Left cardiac atrium (tissue), 4 donors: ENCODE results near the gene BPIFA3. TPM values are rescaled to one million over a fixed set of nuclear protein-coding genes. Genes with fewer than 3 reads are reported as not detected.
"Not testable (repeated sequence)": the region's sequence is repeated elsewhere in the genome, so short reads cannot be mapped to it uniquely, and the experiment has no call there.

Experiments
- ATAC-seq, 2 donors: fragments of 200-7000 bp; cut with Tn5 transposase; one replicate each; pipeline ENCODE4 v1.9.1; 2020; ENCODE audit warnings: mild to moderate bottlenecking in 2 of 2, moderate library complexity in 2 of 2
- DNase-seq: peaks from one replicate; pipeline ENCODE4 v3.0.0-alpha.2; 2020
- intact Hi-C, 2 donors: fragments of 100-400 bp; cut with DNase I; formaldehyde crosslinking; loops; one replicate each; pipeline versions ENCODE4 v1.14.1 to v1.15.1; 2022 to 2023
- long read RNA-seq: library from polyadenylated mRNA; unstranded; transcript quantifications from one replicate; pipeline ENCODE4 v2.0.0, GENCODE V29; 2021
- total RNA-seq, 2 donors: library from RNA; stranded (reverse); fragmentation: NEBNext Ultra II Directional; extraction: Animal tissue kit (Norgen Biotek cat#: 25700); gene quantifications; one replicate each; pipeline ENCODE4 v1.2.1, GENCODE V29; 2021
- donor health status: DM: no; HTN: yes; CAD: no.
- donor health status: DM: no; HTN: yes; CAD: no; lungs with severe emphysema.
- donor health status: DM: yes; HTN: yes; CAD: no.
- donor health status: Dilated cardiomyopathy.

Gene BPIFA3
- not detected for total RNA-seq
- long read RNA-seq = 0 reads

DNA sequence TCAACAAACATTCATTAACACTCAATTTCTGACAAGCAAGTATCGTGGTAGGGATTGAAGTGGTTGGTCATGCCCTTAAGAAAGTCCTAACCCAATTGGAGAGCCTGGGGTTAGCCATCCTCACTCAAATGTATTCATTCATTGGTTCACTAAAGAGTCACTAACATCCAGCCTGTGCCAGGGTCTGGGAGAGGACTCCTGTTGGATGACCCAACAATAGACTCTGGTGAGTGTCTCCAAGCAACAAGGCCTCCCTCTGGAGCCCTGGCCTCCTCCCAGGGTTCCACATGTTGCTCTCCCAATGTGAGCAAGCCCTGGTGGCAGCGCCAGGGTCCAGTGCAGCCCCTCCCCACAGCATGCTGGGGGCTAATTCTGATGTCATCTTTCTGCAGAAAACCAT, at the start of gene BPIFA3:
Gene BPIFA3 (plus strand): TSS at position 301 of the 400 bp plus-strand sequence. CDS start 185 bp downstream, outside the sequence.
- ATAC-seq = no peak
- intact Hi-C loops = no loop called here

DNA sequence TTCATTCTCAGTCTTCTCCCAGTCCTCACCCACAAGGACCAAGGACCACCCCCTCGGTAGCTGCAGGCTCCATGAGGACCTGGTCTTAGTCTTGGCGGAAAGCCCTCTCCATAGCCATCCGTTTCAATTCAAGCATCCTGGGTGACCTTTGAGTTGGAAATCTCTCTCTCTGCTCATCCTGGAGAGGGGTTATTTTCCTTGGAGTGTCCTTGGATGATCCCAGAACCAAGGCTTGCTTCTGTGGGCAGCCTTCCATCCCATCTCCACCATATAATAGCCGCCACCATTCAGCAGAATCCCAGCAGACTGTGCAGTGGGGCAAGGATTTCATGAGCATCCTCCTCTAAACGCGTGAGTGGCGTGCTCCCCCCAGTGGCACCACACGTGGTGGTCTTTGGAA, 49.3 kb upstream of the BPIFA3 start, which contains the start of gene BPIFA2:
Gene BPIFA2 (plus strand): TSS at position 301 of the 400 bp plus-strand sequence. CDS start 987 bp downstream, outside the sequence.
- DNase-seq (no peak), ATAC-seq (no peak)
- intact Hi-C loops = no loop called here

More for the DNA sequence above, at the start of gene BPIFA3:
- no peak for DNase-seq

DNA sequence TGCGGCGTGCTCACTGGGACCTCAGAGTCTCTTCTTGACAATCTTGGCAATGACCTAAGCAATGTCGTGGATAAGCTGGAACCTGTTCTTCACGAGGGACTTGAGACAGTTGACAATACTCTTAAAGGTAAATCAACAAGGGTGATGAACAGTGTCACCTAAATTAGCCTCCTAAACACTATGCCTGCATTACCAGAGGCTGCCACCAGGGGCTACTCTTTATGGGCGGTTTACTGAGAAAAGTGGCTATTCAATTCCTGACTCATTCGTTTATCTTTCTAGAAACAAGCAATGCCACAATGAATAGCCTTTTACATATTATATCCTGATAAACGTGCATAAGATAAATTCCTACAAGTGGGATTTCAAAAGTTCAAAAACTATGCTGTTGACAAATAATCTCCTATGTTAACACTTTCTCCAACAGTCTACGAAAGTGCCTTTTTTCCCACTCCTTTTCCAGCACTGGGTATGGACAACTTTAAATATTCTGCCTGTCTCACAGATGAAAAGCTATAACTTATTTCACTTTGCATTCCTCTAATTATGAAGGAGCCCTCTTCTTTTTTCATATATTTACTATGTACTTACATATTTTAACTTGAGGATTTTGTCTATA, 47.9 kb upstream of the BPIFA3 start:
- DNase-seq (no peak), ATAC-seq (no peak)
- intact Hi-C loops = no loop called here

DNA sequence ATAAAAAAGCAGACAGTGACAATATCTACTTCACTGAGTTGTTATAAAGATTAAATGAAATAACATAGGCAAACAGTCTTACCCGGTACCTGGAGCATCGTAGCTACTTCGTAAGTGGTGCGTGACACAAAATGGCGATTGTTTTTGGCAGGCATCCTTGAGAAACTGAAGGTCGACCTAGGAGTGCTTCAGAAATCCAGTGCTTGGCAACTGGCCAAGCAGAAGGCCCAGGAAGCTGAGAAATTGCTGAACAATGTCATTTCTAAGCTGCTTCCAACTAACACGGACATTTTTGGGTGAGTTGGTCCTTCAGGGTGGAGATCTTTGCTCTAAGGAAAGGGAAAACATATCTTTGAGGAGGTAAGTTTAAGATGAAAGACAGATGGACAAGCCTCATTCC, 44.4 kb upstream of the BPIFA3 start:
- ATAC-seq (no peak), DNase-seq (no peak)
- intact Hi-C loops = no loop called here

- no peak for DNase-seq
- intact Hi-C loops = no loop called here
- ATAC-seq = no peak
Measured at GRCh38 chr20:33175123-33175522, 42.0 kb upstream of the BPIFA3 start.

- no peak for DNase-seq
- no peak for ATAC-seq
- intact Hi-C loops = no loop called here
Measured at GRCh38 chr20:33176101-33176500, 41.1 kb upstream of the BPIFA3 start.

GRCh38 chr20:33177866-33178265, 39.3 kb upstream of the BPIFA3 start:
- ATAC-seq (peak in 1 of 2 donors; percentile 27), DNase-seq (no peak)
- intact Hi-C loops = no loop called here

DNA sequence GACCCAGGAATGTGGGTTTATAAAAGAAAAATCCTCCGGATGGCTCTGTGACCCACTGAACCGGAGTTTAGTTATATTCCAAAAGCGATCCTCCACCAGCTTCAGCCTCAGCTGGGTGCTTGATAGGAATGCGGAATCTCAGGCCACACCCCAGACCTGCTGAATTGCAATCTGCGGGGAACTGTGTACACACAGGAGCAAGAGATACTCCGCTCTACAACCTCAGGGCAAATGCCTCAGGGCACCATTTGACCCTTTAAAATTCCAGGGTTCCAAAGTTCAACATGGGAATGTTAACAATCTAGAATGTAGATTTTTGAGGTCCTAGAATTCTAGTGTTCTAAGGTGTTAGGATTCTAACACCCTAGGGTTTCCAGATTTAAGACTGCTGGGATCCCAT, 38.4 kb upstream of the BPIFA3 start:
- DNase-seq (no peak), ATAC-seq (no peak)
- intact Hi-C loops = no loop called here

- intact Hi-C loops = no loop called here
- no peak for ATAC-seq
Measured at GRCh38 chr20:33180169-33180568, 37.0 kb upstream of the BPIFA3 start.

DNA sequence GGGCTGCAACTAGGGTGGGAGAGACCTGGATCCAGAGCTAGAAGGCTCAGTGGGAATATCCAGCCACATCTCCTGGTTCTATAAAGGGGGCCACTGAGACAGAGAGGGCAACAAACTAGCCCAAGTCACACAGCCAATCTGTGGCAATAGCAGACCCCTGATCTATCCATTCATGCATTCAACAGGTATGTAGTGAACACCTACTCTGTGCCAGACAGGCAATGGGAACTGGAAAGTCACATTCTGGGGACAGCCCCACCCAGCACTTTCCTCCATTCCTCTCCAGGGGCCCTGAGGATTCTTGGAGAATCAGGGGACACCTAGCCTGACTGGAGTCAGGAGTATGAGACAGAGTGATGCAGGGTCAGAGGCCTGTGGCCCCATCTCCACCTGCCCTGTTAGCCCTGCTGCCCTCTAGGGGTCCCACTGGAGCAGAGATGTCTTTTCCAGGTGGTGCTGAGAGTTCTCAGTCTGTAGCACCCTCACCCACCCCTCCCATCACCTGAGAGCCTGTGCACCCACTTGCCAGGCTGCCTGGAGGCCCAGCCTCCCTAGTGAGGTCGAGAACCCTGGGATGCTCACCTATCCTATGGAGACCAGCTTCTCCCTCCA, 35.6 kb upstream of the BPIFA3 start:
- no peak for ATAC-seq
- no peak for DNase-seq
- intact Hi-C loops = no loop called here

More at GRCh38 chr20:33180169-33180568, 37.0 kb upstream of the BPIFA3 start:
- no peak for DNase-seq

- intact Hi-C loops = no loop called here
- DNase-seq (no peak), ATAC-seq (no peak)
Measured at GRCh38 chr20:33183312-33183711, 33.8 kb upstream of the BPIFA3 start.

DNA sequence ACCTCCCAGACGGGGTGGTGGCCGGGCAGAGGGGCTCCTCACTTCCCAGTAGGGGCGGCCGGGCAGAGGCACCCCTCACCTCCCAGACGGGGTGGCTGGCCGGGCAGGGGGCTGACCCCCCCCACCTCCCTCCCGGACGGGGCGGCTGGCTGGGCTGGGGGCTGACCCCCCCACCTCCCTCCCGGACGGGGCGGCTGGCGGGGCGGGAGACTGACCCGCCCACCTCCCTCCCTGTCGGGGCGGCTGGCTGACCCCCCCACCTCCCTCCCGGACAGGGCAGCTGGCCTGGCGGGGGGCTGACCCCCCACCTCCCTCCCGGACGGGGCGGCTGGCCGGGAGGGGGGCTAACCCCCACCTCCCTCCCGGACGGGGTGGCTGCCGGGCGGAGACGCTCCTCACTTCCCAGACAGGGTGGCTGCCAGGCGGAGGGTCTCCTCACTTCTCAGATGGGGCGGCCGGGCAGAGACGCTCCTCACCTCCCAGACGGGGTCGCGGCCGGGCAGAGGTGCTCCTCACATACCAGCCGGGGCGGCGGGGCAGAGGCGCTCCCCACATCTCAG, 32.0 kb upstream of the BPIFA3 start:
- DNase-seq, ATAC-seq, intact Hi-C loops: not testable (repeated sequence)

GRCh38 chr20:33187491-33187890, 29.7 kb upstream of the BPIFA3 start:
- no peak for ATAC-seq
- intact Hi-C loops = no loop called here
- no peak for DNase-seq

DNA sequence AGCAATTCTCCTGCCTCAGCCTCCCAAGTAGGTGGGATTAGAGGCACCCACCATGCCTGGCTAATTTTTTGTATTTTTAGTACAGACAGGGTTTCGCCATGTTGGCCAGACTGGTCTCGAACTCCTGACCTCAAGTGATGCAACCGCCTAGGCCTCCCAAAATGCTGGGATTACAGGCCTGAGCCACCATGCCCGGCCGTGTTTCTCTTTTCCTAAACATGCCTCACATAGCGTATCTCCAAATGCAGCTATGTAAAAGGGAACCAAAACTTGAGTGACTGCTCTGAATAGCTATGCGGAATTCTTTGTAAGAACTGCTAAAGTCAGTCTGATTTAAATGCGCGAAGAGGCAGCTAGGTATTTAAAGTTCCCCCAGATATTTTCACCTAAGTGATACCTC, 28.7 kb upstream of the BPIFA3 start:
- intact Hi-C loops = no loop called here
- DNase-seq (no peak), ATAC-seq (no peak)

GRCh38 chr20:33191484-33191883, 25.7 kb upstream of the BPIFA3 start:
- ATAC-seq (no peak), DNase-seq (no peak)
- intact Hi-C loops = no loop called here

GRCh38 chr20:33191955-33192354, 25.2 kb upstream of the BPIFA3 start:
- DNase-seq (no peak), ATAC-seq (no peak)
- intact Hi-C loops = no loop called here

DNA sequence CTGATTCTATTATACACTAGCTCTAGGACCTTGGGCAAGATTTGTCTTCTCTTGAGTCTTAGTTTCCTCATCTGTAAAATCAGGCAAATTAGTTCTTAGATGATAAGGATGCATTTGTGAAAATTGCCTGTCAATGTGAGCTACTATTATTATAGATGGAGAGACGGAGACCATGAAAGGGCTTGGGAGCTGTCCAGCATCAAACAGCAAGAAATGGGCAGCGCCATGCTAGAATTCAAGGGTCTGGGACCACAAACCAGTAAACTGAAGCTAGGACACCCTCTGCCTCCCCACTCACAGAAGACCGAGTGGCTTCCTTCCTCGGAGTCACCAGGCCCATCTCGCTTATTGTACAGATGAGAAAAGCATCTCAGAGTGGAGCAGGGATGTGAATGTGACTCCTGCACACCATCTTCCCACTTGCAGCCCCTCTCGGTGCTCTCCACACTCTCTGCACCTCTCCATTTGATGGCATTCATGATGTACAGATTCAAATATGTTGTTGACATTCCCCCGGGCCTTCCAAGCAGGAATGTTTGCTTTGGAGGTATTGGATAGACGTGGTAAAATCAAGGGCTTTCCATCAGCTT, 24.1 kb upstream of the BPIFA3 start:
- no peak for DNase-seq
- intact Hi-C loops = no loop called here

GRCh38 chr20:33199026-33199425, 18.1 kb upstream of the BPIFA3 start:
- ATAC-seq (no peak), DNase-seq (no peak)
- intact Hi-C loops = no loop called here

More for the DNA sequence above, 24.1 kb upstream of the BPIFA3 start:
- no peak for ATAC-seq

- intact Hi-C loops = no loop called here
- DNase-seq (no peak), ATAC-seq (no peak)
Measured at GRCh38 chr20:33202451-33202850, 14.7 kb upstream of the BPIFA3 start.

DNA sequence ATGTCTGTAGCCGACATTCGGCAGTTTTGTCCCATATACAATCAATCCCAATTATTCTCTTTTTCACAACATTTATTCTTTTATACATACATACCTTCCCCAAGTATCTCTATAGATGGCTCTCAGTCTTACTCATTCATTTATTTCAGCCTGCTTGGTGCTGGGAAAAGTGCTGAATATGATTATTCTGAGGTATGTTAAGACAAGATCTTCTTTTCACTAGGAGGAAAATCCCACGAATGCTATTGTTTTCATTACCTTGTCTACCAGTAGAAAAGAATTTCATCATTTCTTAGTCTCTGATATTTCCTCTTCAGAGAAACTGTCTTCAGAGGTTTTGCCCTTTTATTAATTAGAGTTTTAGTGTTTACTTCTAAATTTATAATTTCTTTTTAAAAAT, 13.7 kb upstream of the BPIFA3 start:
- ATAC-seq (no peak), DNase-seq (no peak)
- intact Hi-C loops = no loop called here
